Sigmoid colon (tissue), 4 donors: ENCODE results near the gene ZFAND2B.

Experiments used
- CTCF ChIP-seq, 4 experiments: fragments of 450-650 bp in 3 of 4; fragments of 200-600 bp in 1 of 4; IDR thresholded peaks; one replicate each; pipeline ENCODE4 v1.5.1; 2016 to 2019; ENCODE audit warnings: antibody characterized with exemption in 4 of 4, mild to moderate bottlenecking in 3 of 4, moderate library complexity in 2 of 4
- EP300 ChIP-seq, 4 donors: sonication (generic); formaldehyde crosslinking; IDR thresholded peaks; one replicate each; pipeline ENCODE4 v1.6.1; 2017; ENCODE audit warnings: antibody characterized with exemption in 4 of 4
- POLR2A ChIP-seq, 2 donors: fragments of 450-650 bp; IDR thresholded peaks; one replicate each; pipeline ENCODE4 v1.6.1; 2016; ENCODE audit warnings: antibody characterized with exemption in 2 of 2, mild to moderate bottlenecking in 2 of 2, moderate library complexity in 2 of 2

- TF ChIP-seq CTCF (IDR thresholded peaks at IDR 0.05) (no peak), POLR2A (IDR thresholded peaks at IDR 0.05) (no peak), EP300 (IDR thresholded peaks at IDR 0.05) (no peak)
Observed at GRCh38 chr2:219220652-219221402, 14.2 kb downstream of the ZFAND2B start.
